PFSK-1 (cell line): Measurements from ENCODE around the gene MAJIN.

Source experiments
- POLR2AphosphoS5 ChIP-seq: IDR thresholded peaks from 2 replicates; pipeline ENCODE4 v1.6.1; 2012; ENCODE audit warnings: low read depth, mild to moderate bottlenecking, control low read depth, low read length, moderate library complexity
- TAF1 ChIP-seq: IDR thresholded peaks from 2 replicates; pipeline ENCODE4 v1.6.1; 2012; ENCODE audit warnings: low read length, control low read depth, borderline replicate concordance; ENCODE audit not compliant: insufficient read depth

DNA sequence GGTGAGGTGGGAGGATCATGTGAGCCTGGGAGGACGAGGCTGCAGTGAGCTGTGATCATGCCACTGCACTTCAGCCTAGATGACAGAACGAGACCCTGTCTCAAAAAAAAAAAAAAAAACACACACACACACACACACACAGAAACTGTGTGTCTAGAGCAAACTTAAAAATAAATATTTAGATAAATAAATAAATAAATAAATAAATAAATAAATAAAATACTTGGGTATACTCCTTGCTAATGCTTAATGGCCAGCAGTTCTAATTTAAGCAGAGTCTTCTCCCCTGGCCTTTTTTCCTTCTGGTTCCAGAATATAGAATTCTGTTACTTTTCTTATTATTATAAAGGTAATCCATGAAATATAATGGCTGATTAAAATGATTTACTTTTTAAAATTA lies 37.0 kb upstream of the MAJIN start:
- TF ChIP-seq POLR2AphosphoS5 (no peak), TAF1 (no peak)
